Left lung (tissue), 10 donors: Measurements from ENCODE around the gene MAP2. TPM values are rescaled to one million over a fixed set of nuclear protein-coding genes. Genes with fewer than 3 reads are reported as not detected.

Experiments used
- ATAC-seq: fragments of 200-7000 bp; cut with Tn5 transposase; one replicate; pipeline ENCODE4 v1.9.1; 2020; ENCODE audit warnings: moderate library complexity
- DNase-seq, 4 donors: peaks; one replicate each; pipeline ENCODE4 v3.0.0-alpha.2; 2013 to 2020
- H3K27ac ChIP-seq, 2 donors: fragments of 200-600 bp; sonication (generic) in 1 of 2; one replicate each; pipeline versions ENCODE4 v1.5.0 to v1.8.0; 2020 to 2021
- H3K27me3 ChIP-seq, 2 donors: fragments of 200-600 bp; sonication (generic) in 1 of 2; one replicate each; pipeline versions ENCODE4 v1.5.0 to v1.8.0; 2020 to 2021
- H3K36me3 ChIP-seq, 2 donors: fragments of 200-600 bp; sonication (generic) in 1 of 2; one replicate each; pipeline versions ENCODE4 v1.5.0 to v1.8.0; 2020 to 2021
- H3K4me1 ChIP-seq, 2 donors: fragments of 200-600 bp; one replicate each; pipeline ENCODE4 v1.8.0; 2021
- H3K4me3 ChIP-seq, 2 donors: fragments of 200-600 bp; sonication (generic) in 1 of 2; one replicate each; pipeline versions ENCODE4 v1.5.0 to v1.8.0; 2020 to 2021; ENCODE audit warnings: mild to moderate bottlenecking in 1 of 2
- H3K9me3 ChIP-seq, 2 donors: fragments of 200-600 bp; sonication (generic) in 1 of 2; one replicate each; pipeline versions ENCODE4 v1.5.0 to v1.8.0; 2020 to 2021
- intact Hi-C, 2 donors: fragments of 100-400 bp; cut with DNase I; formaldehyde crosslinking; loops; one replicate each; pipeline versions ENCODE4 v1.11.2 to v1.14.2; 2022
- polyA plus RNA-seq, 6 donors: library from polyadenylated mRNA; unstranded; fragments of 120-200 nt; gene quantifications; one replicate each; pipeline ENCODE4 v1.2.1, GENCODE V29; 2013; ENCODE audit not compliant: insufficient read length in 6 of 6
- total RNA-seq, 2 donors: library from RNA; stranded (reverse); fragmentation: NEBNext Ultra II Directional; extraction: Animal tissue kit (Norgen Biotek cat#: 25700); gene quantifications; one replicate each; pipeline ENCODE4 v1.2.1, GENCODE V29; 2021
- TF ChIP-seq, protein P1 (sequence below), 2 donors: fragments of 200-600 bp; sonication (generic) in 1 of 2; IDR thresholded peaks; one replicate each; pipeline versions ENCODE4 v1.5.0 to v1.8.0; 2021; ENCODE audit warnings: antibody characterized with exemption in 2 of 2
- donor health status: DM: no; HTN: yes; CAD: no.
- donor health status: DM: no; HTN: no; CAD: no.

Gene MAP2
- total and polyA plus RNA-seq, 8 donors: 8.5 to 67.1 (median 11.1) TPM

DNA sequence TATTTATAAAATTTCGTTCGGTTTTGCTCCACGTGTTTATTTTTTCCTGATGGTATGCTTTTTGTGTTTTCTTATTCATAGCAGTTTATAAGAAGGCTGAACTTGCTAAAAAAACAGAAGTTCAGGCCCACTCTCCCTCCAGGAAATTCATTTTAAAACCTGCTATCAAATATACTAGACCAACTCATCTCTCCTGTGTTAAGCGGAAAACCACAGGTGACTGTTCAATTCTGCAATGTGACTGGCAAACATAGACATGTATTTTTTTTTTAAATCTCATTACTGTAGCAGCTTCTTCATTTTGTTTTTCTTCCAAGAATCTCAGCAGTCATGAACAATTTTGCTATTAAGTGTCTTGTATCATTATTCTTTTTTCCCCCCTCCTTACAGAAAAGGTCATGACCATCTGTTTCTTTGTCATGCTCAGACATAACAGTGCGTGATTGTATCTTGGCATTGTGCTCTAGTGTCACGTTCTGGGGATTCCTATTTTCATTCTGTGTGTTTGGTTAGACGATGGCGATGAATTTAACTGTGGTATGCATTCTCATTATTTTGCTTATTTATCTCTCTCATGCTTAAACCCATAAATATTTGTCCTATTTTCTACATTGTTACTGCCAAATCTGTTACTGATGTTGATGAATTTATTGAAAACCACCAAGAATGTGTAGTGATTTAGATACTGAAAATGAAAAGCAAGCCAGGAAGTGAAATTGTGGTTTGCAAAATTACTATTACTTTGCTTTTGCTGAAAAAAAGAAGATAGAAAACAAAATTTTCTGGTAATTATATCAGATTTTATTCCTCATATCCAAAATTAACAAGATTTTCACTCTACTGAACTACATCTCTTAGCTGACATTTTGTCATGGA, 273.2 kb downstream of the MAP2 start:
- no peaks in the 10 kb centered on the region for H3K27me3 ChIP-seq
- no peak overlapping the region for H3K27ac ChIP-seq
- no peaks in the 10 kb centered on the region for H3K4me1 ChIP-seq
- TF ChIP-seq, protein P1, sequence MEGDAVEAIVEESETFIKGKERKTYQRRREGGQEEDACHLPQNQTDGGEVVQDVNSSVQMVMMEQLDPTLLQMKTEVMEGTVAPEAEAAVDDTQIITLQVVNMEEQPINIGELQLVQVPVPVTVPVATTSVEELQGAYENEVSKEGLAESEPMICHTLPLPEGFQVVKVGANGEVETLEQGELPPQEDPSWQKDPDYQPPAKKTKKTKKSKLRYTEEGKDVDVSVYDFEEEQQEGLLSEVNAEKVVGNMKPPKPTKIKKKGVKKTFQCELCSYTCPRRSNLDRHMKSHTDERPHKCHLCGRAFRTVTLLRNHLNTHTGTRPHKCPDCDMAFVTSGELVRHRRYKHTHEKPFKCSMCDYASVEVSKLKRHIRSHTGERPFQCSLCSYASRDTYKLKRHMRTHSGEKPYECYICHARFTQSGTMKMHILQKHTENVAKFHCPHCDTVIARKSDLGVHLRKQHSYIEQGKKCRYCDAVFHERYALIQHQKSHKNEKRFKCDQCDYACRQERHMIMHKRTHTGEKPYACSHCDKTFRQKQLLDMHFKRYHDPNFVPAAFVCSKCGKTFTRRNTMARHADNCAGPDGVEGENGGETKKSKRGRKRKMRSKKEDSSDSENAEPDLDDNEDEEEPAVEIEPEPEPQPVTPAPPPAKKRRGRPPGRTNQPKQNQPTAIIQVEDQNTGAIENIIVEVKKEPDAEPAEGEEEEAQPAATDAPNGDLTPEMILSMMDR (IDR thresholded peaks at IDR 0.05): no peak
- no peak overlapping the region for H3K4me3 ChIP-seq
- DNase-seq (no peak), ATAC-seq (no peak)
- no peaks in the 10 kb centered on the region for H3K9me3 ChIP-seq
- H3K36me3 ChIP-seq: no peaks in the 10 kb centered on the region
- intact Hi-C loops: no loop called here

DNA sequence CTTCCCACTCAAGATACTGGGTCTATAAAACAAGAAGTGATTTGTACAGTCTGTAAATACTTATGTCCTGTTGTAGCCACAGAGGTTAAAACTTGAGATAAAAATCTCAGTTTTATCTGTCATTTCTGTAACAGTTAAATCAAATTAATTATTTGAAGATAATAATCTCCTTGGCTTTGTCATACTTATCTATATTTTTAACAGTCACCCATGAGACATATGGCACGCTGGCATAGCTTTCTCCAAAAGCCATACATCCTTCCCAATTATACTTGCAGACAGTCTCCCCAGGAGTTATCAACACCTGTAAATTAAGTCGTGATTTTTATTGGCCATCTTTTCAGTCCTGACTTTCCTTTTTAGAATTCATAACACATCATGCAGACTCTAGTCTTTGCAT, 278.9 kb downstream of the MAP2 start:
- Histone ChIP-seq H3K36me3 (peaks cover 0 to 3% of the 10 kb centered on the region in 2 donors), H3K27me3 (no peaks in the 10 kb centered on the region), H3K9me3 (no peaks in the 10 kb centered on the region), H3K4me3 (no peak overlapping the region), H3K27ac (no peak overlapping the region), H3K4me1 (no peaks in the 10 kb centered on the region)
- DNase-seq (no peak), ATAC-seq (no peak)
- TF ChIP-seq, protein P1 (IDR thresholded peaks at IDR 0.05): no peak
- intact Hi-C loops: no loop called here

DNA sequence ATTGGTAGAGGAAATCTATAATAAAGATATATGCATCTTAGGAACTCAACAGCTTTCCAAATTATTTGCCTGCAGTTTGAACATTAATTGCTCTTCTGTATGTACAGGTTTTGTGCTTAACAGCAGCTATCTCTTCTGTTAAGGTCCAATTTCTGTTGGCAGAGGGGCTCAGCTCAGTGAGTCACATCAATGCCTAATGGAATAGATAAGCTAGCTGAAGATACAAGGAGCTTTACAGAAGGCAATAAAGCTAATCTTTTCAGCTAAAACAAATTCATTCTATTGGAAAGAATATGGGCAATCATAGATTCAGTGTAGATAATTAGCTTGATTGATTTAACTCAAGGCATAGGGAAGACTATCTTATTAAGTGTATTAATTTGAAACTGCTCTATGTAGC, 289.4 kb downstream of the MAP2 start:
- intact Hi-C loops: no loop called here
- no peak overlapping the region for H3K27ac ChIP-seq
- TF ChIP-seq, protein P1 (IDR thresholded peaks at IDR 0.05): no peak
- no peaks in the 10 kb centered on the region for H3K36me3 ChIP-seq
- no peaks in the 10 kb centered on the region for H3K4me1 ChIP-seq
- no peak for DNase-seq
- no peaks in the 10 kb centered on the region for H3K9me3 ChIP-seq
- no peak overlapping the region for H3K4me3 ChIP-seq
- H3K27me3 ChIP-seq: no peaks in the 10 kb centered on the region
- no peak for ATAC-seq

DNA sequence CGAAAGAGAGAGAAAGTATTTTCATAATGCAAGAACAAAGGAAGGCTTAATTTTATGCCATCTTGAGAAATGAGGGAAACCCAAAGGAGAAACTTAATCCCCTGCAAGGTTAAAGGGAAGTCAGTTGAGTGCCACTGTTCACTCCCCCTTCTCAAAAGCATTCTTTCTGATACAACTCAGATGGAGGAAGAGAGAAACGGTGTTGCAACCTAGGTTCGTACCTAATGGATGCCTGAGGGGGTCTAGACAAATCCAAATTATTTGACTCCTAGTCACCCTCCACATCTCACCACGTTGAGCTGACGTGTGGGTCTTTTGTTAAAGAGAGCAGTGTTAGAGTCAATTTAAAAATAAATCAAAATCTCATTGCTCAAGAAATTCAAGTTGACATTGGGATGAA, 295.2 kb downstream of the MAP2 start:
- Histone ChIP-seq H3K36me3 (no peaks in the 10 kb centered on the region), H3K27ac (no peak overlapping the region), H3K4me1 (no peaks in the 10 kb centered on the region), H3K27me3 (no peaks in the 10 kb centered on the region), H3K9me3 (no peaks in the 10 kb centered on the region), H3K4me3 (no peak overlapping the region)
- ATAC-seq (no peak), DNase-seq (no peak)
- intact Hi-C loops: no loop called here
- TF ChIP-seq, protein P1 (IDR thresholded peaks at IDR 0.05): no peak

DNA sequence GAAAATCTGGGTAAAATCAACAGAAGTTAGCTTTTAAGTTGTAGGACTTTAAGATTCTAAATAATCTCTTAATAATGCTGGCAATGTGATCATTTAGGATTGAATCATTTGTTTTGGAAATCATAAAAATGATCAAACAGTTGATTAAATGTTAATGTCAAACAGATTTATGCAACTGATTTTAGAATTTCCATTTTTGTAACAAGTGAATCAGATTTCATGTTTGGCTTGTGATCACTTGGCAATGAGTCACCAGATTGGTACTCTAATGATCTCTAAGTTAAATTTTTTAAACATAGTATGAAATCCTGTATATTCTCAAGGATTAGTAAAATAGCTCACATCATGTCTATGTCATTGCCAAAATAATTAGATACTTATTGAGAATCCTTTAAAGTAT, 297.6 kb downstream of the MAP2 start:
- intact Hi-C loops: no loop called here
- DNase-seq (no peak), ATAC-seq (no peak)
- Histone ChIP-seq H3K27me3 (no peaks in the 10 kb centered on the region), H3K36me3 (no peaks in the 10 kb centered on the region), H3K4me1 (no peaks in the 10 kb centered on the region), H3K9me3 (no peaks in the 10 kb centered on the region), H3K27ac (no peak overlapping the region), H3K4me3 (no peak overlapping the region)
- TF ChIP-seq, protein P1 (IDR thresholded peaks at IDR 0.05): no peak
